Activated T-cell treated with anti-CD3 and anti-CD28 coated beads, Interleukin-2, amount 50 U/mL, for 48 hours (primary cell): ENCODE measurements around the gene DERL2.

Experiments used
- DNase-seq, 2 experiments: peaks; one replicate each; pipeline ENCODE4 v3.0.0-alpha.2; 2020

The DERL2 gene

GRCh38 chr17:5500589-5501391 lies 14.8 kb upstream of the DERL2 start:
- peak; percentile 71 to 81 for DNase-seq

- peak; percentile 34 to 41 for DNase-seq
These were observed 14.2 kb upstream of the DERL2 start for GRCh38 chr17:5500247-5500588.

- peak in 1 of 2 experiments; percentile 31 for DNase-seq
These were observed 13.7 kb upstream of the DERL2 start for GRCh38 chr17:5499476-5500231.

DNA sequence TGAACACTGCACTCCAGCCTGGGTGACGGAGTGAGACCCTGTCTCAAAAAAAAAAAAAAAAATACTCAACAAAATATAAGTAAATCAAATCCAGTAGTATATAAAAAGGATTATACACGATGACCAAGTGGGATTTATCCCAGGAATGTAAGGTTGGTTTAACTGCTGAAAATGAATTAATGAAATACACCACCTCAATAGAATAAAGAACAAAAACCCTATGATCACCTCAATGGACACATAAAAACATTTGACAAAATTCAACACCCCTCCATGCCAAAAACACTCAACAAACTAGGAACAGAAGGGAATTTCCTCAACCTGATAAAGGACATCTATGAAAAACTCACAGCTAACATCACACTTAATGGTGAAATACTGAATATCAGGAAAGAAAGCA lies 7.0 kb upstream of the DERL2 start:
- DNase-seq = no peak

GRCh38 chr17:5488752-5489151 lies 2.8 kb upstream of the DERL2 start:
- no peak for DNase-seq

- peak; percentile 96 to 97 for DNase-seq
These were observed 487 bp upstream of the DERL2 start, which contains the start of gene MIS12 for GRCh38 chr17:5486206-5487124. Gene MIS12, plus strand, starts transcription at chr17:5486566. Its CDS starts 2,297 bp downstream, at chr17:5488863.

GRCh38 chr17:5481451-5481850 lies 4.5 kb downstream of the DERL2 start:
- no peak for DNase-seq

- DNase-seq = no peak
These were observed 5.0 kb downstream of the DERL2 start for GRCh38 chr17:5480962-5481361.

DNA sequence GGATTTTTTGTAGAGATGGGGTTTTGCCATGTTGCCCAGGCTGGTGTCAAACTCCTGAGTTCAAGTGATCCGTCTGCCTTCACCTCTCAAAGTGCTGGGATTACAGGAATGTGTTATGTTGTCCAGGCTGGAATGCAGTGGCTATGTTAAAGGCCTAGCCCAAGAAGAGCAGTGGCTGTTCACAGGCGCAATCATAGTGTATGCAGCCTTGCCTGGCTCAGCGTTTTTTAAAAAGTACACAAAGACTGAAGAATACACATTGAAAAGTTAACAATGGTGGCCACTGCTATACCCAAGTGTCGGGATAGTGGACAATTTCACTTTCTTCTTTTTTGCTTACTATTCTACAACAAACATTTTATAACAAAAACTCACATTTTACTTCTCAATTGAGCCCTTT lies 7.0 kb downstream of the DERL2 start:
- DNase-seq = no peak

GRCh38 chr17:5473906-5474305 lies 12.1 kb downstream of the DERL2 start:
- DNase-seq = no peak

DNA sequence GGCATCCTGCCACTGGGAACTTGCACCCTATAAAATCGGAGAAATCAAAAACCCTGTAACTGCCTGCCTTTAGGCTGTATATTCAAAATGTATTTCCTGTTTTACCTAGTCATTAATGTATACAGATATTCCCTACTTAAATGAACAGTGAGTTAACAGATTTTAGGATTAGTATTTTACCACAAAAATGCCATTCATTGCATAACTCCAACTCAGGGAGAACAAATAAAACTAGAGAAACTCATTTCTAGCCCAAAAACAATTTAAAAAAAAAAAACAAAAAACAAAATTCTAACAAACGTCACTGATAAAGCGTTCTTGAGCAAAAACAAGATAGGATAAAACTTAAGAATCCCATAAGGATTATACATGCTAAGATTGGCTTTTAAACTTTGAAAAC lies 13.5 kb downstream of the DERL2 start:
- no peak for DNase-seq

DNA sequence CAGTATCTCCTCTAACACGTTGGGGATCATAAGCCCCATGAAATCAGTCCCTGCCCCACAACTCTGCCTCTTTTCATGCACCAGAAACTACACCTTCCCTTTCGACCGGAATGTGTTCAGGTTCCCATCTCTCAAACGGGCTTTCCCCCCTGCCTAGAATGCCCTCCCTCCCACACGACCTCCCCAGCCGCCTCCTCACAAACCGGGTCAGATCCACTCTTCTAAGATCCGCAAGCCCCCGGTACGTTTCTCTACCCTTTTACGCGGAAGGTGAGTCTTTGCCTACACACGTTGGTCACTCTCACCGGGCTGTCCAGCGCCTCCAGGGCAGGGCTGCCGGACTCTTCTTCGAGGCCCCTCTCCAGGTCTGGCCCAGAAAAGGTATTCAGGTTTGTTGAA lies 17.9 kb downstream of the DERL2 start:
- DNase-seq = peak; percentile 46 to 49

- DNase-seq = no peak
These were observed 18.6 kb downstream of the DERL2 start for GRCh38 chr17:5467416-5467815.

- no peak for DNase-seq
These were observed 19.7 kb downstream of the DERL2 start for GRCh38 chr17:5466295-5466694.

- DNase-seq = no peak
These were observed 21.1 kb downstream of the DERL2 start for GRCh38 chr17:5464717-5465507.

DNA sequence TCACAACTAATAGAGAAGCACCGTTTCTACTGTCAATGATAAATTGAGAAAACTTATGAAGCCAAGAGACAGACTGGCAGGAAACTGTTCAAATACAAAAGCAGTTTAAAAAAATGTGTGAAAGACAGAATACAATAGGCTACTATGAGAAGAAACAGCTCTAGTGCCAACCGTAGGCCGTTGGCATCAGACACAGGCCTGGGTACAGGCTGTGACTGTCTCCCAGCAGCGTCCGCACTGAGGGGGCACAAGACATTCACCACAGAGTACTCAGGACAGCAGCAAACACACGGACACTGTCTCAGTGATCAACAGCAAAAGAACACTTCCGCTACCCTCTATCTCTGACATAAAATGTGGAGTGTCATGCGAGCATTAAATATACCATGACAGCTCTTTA lies 39.2 kb downstream of the DERL2 start:
- no peak for DNase-seq

DNA sequence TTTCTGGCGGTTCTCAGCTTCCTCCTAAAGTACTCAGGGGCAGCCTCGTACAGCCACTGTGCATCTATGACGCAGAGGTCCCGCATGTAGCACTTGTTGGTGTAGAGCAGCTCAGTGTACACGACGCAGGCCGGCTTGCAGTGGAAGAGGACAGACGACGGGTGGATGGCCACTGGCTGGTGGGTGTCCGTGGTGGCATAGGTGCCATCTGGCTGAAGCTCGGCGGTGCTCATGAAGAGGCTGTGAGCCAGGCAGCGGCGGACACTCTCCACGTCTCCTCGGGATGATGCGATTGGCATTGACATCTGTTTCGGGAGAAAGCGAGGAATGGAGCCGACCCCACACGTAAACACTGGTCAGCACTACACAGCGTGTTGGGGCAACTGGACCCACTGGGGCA lies 41.8 kb downstream of the DERL2 start:
- DNase-seq = no peak

DNA sequence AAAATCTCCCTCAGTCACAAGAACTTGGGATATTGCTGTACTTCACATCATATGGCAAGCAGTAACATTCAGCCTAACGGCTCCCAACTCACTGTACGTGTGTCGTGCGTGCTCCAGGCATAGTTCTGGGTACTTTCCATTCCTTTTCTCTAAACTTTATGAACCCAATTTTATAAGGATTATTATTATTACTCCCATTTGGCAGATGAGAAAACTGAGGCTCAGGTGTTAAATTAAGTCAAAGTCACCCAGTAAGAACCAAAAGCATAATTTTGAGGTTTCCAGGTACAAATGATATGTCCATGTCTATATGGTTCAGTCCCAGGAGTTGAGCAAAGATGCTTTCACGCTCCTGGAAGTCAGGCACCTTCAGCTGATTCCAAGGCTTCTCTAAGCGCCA lies 42.2 kb downstream of the DERL2 start:
- DNase-seq = no peak

GRCh38 chr17:5439446-5439764 lies 46.6 kb downstream of the DERL2 start:
- DNase-seq = no peak

DNA sequence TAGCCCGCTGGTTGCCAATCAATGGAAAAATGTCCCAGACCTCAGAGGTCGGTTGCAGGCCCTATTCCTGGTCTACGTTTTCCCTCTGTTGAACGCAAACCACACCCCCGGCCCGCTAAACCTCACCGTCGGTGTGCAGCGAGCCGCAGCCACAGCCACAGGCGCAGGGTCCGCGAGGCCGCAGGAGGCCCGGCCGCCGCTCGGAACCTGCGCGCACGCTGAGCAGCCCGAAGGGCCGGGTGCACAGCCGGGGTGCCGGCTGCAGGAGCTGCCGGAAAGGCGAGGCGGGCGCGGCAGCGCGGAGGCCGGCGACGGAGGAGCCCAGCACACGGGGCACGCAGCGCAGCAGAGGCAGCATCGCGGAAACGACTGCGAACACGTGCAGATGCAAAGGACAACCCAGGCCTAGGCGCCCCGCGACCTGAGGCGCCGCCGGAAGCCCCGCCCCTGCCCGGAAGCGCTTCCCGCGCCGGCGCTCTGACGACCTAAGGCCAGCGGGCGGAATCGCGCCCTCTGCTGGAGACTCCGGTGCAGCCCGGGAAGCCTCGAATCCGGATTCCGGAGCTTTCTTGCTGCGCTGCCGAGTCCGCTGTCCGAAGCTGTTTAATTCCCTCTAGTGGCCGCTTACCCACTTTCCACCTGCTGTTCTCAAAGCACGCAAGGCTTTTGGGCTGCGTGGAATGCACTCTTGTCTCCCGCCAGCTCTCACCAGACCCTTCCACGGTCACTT lies 47.1 kb downstream of the DERL2 start, which contains the start of gene C1QBP:
Gene C1QBP (minus strand): TSS at position 440 of the 730 bp plus-strand sequence. CDS start 82 bp downstream, at position 358.
- DNase-seq = peak; percentile 95 to 97

DNA sequence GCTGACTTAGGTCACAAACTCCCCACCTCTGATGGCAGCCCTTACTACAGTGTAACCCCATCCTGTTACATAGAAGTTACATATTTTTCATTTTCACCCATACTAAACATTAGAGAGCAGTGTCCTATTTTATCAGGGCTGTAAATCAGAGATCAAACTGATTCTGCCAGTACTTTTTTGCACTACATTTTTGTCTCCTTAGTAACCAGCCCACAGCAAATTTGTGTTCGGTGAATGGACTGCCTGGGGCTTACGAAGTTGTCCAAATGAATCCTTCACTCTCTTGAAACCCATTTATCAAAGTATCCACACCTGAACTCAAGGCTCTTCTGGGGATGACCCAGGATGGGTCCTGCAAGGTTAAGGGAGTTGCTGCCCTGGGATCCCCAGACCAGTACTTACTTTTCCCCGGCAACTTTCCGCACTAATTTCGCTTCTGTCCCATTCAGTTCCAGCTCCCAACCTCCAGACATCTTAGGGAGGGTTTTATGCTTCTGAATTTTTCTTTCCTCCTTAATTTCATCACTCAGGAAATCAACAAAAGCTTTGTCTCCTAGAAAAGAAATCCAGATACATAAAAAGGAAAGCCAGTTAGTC lies 48.2 kb downstream of the DERL2 start:
- DNase-seq = no peak
